ENCODE data around the gene CMA1.
"Not testable (repeated sequence)": the region's sequence is repeated elsewhere in the genome, so short reads cannot be mapped to it uniquely, and the experiment has no call there.

CMA1 gene

DNA sequence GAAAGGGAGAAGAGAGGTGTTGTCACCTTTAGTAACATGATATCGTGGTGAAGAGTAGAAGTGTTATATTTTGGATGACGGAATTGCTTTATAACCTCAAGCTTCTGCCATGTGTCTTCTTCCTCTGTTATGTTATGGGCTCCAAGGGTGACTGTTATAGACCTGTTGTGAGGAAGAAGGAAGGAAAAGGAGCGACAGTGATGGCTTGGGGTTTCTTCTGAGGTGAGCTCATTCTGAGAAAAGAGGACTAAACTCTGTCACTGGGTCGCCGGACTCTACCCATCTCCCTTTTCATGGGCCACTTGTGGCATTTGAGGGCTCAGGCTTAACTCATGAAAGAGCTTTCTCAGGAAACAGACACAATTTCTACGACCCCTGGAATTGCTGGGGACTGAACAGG lies 1.6 kb downstream of the CMA1 start:
- 81 to 83% methylated on average over 5 of the region's 6 CpGs for WGBS, 2 experiments (ENCODE audit: insufficient coverage in 2 of 2)
- Histone ChIP-seq H3K4me3 (ENCODE audit: extremely low read depth, insufficient read depth, low read length, poor library complexity, severe bottlenecking) (no peak overlapping the region), H3K27ac (ENCODE audit: low read depth, low read length, severe bottlenecking) (no peak overlapping the region), H3K4me1 (ENCODE audit: control insufficient read depth, insufficient read depth, low read length, poor library complexity, severe bottlenecking) (no peaks in the 10 kb centered on the region), H3K9me3 (ENCODE audit: control insufficient read depth, low read length) (no peaks in the 10 kb centered on the region), H3K36me3 (ENCODE audit: control insufficient read depth, insufficient read depth, low read length) (no peaks in the 10 kb centered on the region)

- H3K27ac ChIP-seq (ENCODE audit: low read depth, low read length, severe bottlenecking) = no peak overlapping the region
- 88% methylated on average over 3 of the region's 5 CpGs; no CpG with 5 or more reads in 1 of the 2 experiments for WGBS, 2 experiments (ENCODE audit: insufficient coverage in 2 of 2)
- H3K36me3 ChIP-seq (ENCODE audit: control insufficient read depth, insufficient read depth, low read length) = no peaks in the 10 kb centered on the region
- no peak overlapping the region for H3K4me3 ChIP-seq (ENCODE audit: extremely low read depth, insufficient read depth, low read length, poor library complexity, severe bottlenecking)
- no peaks in the 10 kb centered on the region for H3K9me3 ChIP-seq (ENCODE audit: control insufficient read depth, low read length)
- H3K4me1 ChIP-seq (ENCODE audit: control insufficient read depth, insufficient read depth, low read length, poor library complexity, severe bottlenecking) = no peaks in the 10 kb centered on the region
These were observed 3.6 kb downstream of the CMA1 start for GRCh38 chr14:24504425-24504950.

- H3K36me3 ChIP-seq (ENCODE audit: control insufficient read depth, insufficient read depth, low read length); H3K27ac ChIP-seq (ENCODE audit: low read depth, low read length, severe bottlenecking); H3K4me1 ChIP-seq (ENCODE audit: control insufficient read depth, insufficient read depth, low read length, poor library complexity, severe bottlenecking); H3K4me3 ChIP-seq (ENCODE audit: extremely low read depth, insufficient read depth, low read length, poor library complexity, severe bottlenecking); H3K9me3 ChIP-seq (ENCODE audit: control insufficient read depth, low read length): not testable (repeated sequence)
- 73 to 78% methylated on average over 17 to 18 of the region's 19 CpGs for WGBS, 2 experiments (ENCODE audit: insufficient coverage in 2 of 2)
These were observed 16.3 kb downstream of the CMA1 start for GRCh38 chr14:24491586-24492408.

GRCh38 chr14:24483604-24484252 lies 24.3 kb downstream of the CMA1 start:
- Histone ChIP-seq H3K36me3 (ENCODE audit: control insufficient read depth, insufficient read depth, low read length) (no peaks in the 10 kb centered on the region), H3K4me3 (ENCODE audit: extremely low read depth, insufficient read depth, low read length, poor library complexity, severe bottlenecking) (no peak overlapping the region), H3K27ac (ENCODE audit: low read depth, low read length, severe bottlenecking) (no peak overlapping the region), H3K4me1 (ENCODE audit: control insufficient read depth, insufficient read depth, low read length, poor library complexity, severe bottlenecking) (no peaks in the 10 kb centered on the region), H3K9me3 (ENCODE audit: control insufficient read depth, low read length) (no peaks in the 10 kb centered on the region)
- WGBS, 2 experiments (ENCODE audit: insufficient coverage in 2 of 2) = 50 to 91% methylated on average over 1 to 2 of the region's 4 CpGs

DNA sequence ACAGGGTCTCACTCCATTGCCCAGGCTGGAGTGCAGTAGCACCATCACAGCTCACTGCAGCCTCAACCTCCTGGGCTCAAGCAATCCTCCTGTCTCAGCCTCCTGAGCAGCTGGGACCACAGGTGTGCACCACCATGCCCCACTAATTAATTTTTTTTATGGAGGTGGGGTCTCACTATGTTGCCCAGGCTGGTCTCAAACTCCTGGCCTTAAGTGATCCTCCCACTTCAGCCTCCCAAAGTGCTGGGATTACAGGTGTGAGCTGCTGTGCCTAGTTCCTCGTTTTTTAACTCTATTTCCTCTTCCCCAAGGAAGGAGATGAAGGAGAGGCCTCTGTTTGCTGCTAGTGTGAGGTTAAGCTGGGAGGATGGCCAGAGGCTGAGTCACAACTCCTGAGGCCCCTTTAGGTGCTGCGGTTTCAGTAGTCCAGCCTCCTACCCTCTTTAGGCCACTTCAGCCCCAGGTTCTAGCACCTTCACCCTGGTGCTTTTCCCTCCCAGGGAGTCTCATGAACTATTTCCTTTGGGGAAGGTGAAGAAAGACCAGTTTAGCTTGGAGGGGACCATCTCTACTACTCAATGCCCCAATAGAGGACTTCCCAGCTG lies 25.3 kb downstream of the CMA1 start:
- H3K36me3 ChIP-seq (ENCODE audit: control insufficient read depth, insufficient read depth, low read length); H3K27ac ChIP-seq (ENCODE audit: low read depth, low read length, severe bottlenecking); H3K4me1 ChIP-seq (ENCODE audit: control insufficient read depth, insufficient read depth, low read length, poor library complexity, severe bottlenecking); H3K9me3 ChIP-seq (ENCODE audit: control insufficient read depth, low read length); H3K4me3 ChIP-seq (ENCODE audit: extremely low read depth, insufficient read depth, low read length, poor library complexity, severe bottlenecking): not testable (repeated sequence)
- 100% methylated on average over 1 of the region's 2 CpGs; no CpG with 5 or more reads in 1 of the 2 experiments for WGBS, 2 experiments (ENCODE audit: insufficient coverage in 2 of 2)

- WGBS, 2 experiments (ENCODE audit: insufficient coverage in 2 of 2) = 68 to 77% methylated on average over 15 to 17 of the region's 23 CpGs
These were observed 26.3 kb downstream of the CMA1 start for GRCh38 chr14:24481622-24482324.

DNA sequence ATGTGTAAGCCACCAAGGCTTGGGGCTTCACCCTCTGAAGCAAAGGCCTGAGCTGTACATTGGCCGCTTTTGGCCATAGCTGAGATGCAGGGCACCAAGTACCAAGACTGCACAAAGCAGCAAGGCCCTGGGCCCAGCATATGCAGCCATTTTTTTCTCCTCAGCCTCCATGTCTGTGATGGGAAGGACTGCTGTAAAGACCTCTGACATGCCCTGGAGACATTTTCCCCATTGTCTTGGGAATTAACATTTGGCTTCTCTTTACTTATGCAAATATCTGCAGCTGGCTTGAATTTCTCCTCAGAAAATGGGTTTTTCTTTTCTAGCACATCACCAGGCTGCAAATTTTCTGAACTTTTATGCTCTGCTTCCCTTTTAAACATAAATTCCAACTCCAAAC lies 28.1 kb downstream of the CMA1 start:
- H3K9me3 ChIP-seq (ENCODE audit: control insufficient read depth, low read length); H3K36me3 ChIP-seq (ENCODE audit: control insufficient read depth, insufficient read depth, low read length); H3K4me3 ChIP-seq (ENCODE audit: extremely low read depth, insufficient read depth, low read length, poor library complexity, severe bottlenecking); H3K4me1 ChIP-seq (ENCODE audit: control insufficient read depth, insufficient read depth, low read length, poor library complexity, severe bottlenecking); H3K27ac ChIP-seq (ENCODE audit: low read depth, low read length, severe bottlenecking): not testable (repeated sequence)
- 0% methylated on average over 1 of the region's 1 CpG for WGBS, 2 experiments (ENCODE audit: insufficient coverage in 2 of 2)

More at GRCh38 chr14:24481622-24482324, 26.3 kb downstream of the CMA1 start:
- Histone ChIP-seq H3K4me1 (ENCODE audit: control insufficient read depth, insufficient read depth, low read length, poor library complexity, severe bottlenecking) (no peaks in the 10 kb centered on the region), H3K27ac (ENCODE audit: low read depth, low read length, severe bottlenecking) (no peak overlapping the region), H3K9me3 (ENCODE audit: control insufficient read depth, low read length) (no peaks in the 10 kb centered on the region), H3K4me3 (ENCODE audit: extremely low read depth, insufficient read depth, low read length, poor library complexity, severe bottlenecking) (no peak overlapping the region), H3K36me3 (ENCODE audit: control insufficient read depth, insufficient read depth, low read length) (no peaks in the 10 kb centered on the region)

GRCh38 chr14:24475261-24475660 lies 32.8 kb downstream of the CMA1 start:
- no peak overlapping the region for H3K4me3 ChIP-seq (ENCODE audit: extremely low read depth, insufficient read depth, low read length, poor library complexity, severe bottlenecking)
- H3K4me1 ChIP-seq (ENCODE audit: control insufficient read depth, insufficient read depth, low read length, poor library complexity, severe bottlenecking) = no peaks in the 10 kb centered on the region
- H3K27ac ChIP-seq (ENCODE audit: low read depth, low read length, severe bottlenecking) = no peak overlapping the region
- H3K36me3 ChIP-seq (ENCODE audit: control insufficient read depth, insufficient read depth, low read length) = peaks cover 3% of the 10 kb centered on the region
- WGBS, 2 experiments (ENCODE audit: insufficient coverage in 2 of 2) = 100% methylated on average over 2 of the region's 4 CpGs; no CpG with 5 or more reads in 1 of the 2 experiments
- H3K9me3 ChIP-seq (ENCODE audit: control insufficient read depth, low read length) = no peaks in the 10 kb centered on the region

GRCh38 chr14:24473211-24473610 lies 34.9 kb downstream of the CMA1 start:
- Histone ChIP-seq H3K4me1 (ENCODE audit: control insufficient read depth, insufficient read depth, low read length, poor library complexity, severe bottlenecking) (no peaks in the 10 kb centered on the region), H3K9me3 (ENCODE audit: control insufficient read depth, low read length) (no peaks in the 10 kb centered on the region), H3K4me3 (ENCODE audit: extremely low read depth, insufficient read depth, low read length, poor library complexity, severe bottlenecking) (no peak overlapping the region), H3K36me3 (ENCODE audit: control insufficient read depth, insufficient read depth, low read length) (peaks cover 3% of the 10 kb centered on the region), H3K27ac (ENCODE audit: low read depth, low read length, severe bottlenecking) (no peak overlapping the region)
- 38 to 60% methylated on average over 5 to 9 of the region's 12 CpGs for WGBS, 2 experiments (ENCODE audit: insufficient coverage in 2 of 2)

DNA sequence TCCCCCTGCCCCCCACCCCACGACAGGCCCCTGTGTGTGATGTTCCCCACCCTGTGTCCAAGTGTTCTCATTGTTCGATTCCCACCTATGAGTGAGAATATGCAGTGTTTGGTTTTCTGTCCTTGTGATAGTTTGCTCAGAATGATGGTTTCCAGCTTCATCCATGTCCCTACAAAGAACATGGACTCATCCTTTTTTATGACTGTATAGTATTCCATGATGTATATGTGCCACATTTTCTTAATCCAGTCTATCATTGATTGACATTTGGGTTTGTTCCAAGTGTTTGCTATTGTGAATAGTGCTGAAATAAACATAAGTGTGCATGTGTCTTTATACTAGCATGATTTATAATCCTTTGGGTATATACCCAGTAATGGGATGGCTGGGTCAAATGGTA lies 37.6 kb downstream of the CMA1 start:
- not testable (repeated sequence) for H3K27ac ChIP-seq (ENCODE audit: low read depth, low read length, severe bottlenecking); H3K36me3 ChIP-seq (ENCODE audit: control insufficient read depth, insufficient read depth, low read length); H3K4me3 ChIP-seq (ENCODE audit: extremely low read depth, insufficient read depth, low read length, poor library complexity, severe bottlenecking); H3K9me3 ChIP-seq (ENCODE audit: control insufficient read depth, low read length); H3K4me1 ChIP-seq (ENCODE audit: control insufficient read depth, insufficient read depth, low read length, poor library complexity, severe bottlenecking)
- WGBS, 2 experiments (ENCODE audit: insufficient coverage in 2 of 2) = no CpG with 5 or more reads among the region's 2 CpGs
